GM04503 (cell line): ENCODE measurements around the gene DTX3L.

Experiments used
- DNase-seq: peaks from one replicate; pipeline ENCODE4 v3.0.0-alpha.2; 2012; ENCODE audit warnings: low read depth

DTX3L gene

DNA sequence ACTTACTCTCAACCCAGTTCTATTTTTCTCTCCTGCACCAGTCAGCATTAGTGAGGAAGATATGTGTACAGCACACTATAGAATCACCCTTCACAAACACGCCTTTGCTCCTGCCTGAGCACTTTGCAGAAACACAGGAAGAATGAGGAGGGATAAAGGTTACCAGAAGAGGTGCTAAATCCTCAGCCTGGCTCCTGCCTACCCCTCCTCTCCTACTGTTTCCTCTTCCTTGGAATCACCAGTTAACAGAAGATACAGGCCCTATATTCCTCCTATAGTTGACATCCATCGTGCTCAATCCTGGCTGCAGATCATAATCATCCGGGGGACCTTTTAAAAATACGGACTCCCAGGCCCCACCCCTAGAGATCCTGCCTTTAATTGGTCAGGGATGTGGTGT is 42.2 kb downstream of the DTX3L start:
- DNase-seq, result no peak

DNA sequence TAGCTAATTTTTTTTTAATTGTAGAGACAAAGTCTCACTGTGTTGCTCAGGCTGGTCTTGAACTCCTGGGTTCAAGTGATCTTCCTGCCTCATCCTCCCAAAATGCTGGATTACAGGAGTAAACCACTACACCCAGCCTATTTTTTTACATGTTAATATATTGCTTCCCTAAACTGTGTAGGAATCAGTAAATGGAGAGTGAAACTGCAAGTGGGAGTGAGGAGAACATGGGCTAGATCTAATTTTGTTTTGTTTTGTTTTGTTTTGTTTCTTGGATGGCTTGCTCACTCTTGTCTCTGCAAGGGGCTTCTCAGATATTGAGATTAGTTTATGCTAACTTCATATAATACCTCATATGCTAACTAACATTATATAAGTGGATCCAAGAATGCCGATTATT is 44.8 kb downstream of the DTX3L start:
- no peak for DNase-seq

DNA sequence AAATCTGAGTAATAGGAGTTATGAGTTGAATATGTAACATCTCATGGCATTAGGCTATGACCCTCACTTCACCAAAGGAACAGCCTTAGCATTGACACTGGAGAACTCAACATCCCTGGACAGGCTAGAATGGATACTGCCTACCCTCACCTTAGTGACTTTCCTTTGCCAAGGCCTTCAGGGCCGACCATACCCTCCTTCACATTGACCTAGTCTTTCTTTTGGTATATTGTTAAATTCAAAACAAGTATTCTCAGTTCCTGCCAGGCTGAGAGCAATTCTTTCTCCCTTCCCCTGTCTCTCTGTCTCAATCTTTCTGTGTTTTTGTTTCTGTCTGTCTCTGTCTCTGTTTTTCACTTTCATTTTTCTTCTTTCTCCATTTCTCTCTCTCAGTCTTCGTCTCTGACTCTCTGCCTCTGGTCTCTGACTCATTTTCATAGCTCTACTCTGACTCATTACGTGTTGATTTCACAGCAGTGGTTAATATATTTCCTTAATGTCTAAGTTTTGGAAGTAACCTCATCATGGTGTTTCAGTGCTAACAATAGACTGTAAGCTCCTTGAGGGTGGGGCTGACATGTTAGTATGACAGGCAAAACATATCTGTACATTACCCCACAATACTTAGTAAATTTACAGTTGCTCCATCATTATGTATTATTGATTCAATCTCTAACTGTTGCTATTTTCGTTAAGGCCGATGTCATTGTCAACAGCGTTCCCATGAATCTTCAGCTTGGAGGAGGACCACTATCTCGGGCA is 45.8 kb downstream of the DTX3L start:
- peak; percentile 57 for DNase-seq

DNA sequence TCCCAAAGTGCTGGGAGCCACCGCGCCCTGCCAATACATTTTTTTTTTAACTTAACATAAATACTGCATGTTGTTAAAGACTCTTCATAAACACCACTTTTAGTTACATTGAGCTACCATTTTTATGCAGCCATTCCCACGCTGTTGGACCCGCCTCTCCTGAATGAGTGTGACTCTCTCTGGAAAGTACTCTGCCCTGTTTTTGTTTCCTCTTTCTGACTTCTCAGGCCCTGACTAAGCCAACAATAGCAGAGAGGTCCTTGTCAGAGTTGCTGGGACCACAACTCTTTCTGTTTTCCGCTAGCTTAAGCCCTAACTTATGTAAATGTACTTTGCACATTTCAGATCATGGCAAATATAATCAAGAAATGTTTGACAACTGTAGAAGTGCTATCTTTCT is 48.6 kb downstream of the DTX3L start:
- no peak for DNase-seq

DNA sequence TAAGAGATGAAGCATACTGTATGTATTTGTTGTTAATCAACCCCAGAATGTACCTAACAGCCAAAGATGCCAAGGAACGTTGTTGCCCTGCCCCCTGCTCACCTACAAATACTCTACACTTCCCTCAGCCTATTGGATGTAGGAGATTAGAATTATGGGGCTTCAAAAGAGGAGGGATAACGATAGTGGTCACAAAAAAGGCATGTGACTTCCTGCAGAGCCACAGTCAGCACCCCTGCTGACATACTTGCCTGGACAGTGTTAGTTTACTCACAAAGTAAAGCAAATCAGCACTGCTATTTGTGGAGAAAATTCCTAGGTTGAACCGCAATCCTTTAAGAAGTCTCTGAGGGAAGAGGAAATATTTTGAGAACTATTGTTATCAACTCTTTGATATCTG is 51.2 kb downstream of the DTX3L start:
- DNase-seq, result no peak

DNA sequence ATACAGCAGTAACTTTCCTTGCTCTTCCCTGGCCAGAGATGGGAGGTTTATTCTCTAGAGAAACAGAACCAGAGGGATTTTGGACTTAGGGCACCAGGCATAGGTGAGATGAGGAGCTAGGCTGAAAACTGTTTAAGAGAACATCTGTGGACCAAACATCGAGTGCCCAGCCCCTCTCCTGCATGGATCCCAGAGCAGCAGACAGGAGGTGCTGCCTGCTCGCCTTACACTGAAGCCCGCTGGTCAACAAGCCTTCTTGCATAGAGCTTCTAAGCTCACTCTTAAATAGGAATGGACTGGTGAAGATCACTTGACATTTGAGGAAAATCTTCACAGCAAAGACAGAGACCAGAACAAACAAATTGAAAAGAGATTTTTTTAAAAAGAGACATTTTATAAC is 54.5 kb downstream of the DTX3L start:
- DNase-seq, result no peak

DNA sequence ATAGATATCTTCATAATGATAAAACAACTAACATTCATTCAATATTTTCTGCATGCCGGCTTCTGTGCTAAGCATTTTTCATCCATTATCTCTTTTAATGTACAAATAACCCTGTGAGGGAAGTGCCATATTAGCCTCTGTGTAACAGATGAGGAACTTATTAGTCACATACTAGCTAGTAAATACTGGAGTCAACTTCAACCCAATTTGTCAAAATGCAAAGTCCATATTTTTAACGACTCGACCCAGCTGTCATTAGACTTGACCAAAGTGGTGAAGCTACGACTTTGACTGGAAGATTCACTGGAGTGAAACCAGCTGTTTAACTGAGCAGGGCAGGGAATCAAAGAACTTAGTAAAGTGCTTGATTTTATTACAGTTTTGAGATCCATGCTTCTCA is 54.9 kb downstream of the DTX3L start:
- no peak for DNase-seq

DNA sequence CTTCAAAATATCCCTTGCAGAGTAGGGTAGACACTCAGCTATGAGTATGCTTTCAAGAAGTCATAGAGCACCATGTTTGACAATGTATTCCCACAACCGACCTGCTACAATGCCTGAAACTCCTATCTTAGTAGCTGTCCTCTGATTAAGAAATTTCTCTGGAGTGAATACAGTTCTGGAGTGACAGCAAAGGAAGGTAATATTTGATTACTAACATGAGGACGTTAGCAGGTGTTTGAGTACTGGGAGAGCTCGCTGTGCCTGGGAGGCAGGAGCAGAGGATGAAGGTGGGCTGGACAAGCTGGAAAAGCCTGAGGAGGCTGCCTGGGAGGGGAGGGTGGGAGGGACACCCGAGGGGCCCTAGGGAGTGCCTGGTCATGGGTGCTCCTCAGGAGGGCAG is 56.3 kb downstream of the DTX3L start:
- no peak for DNase-seq

DNA sequence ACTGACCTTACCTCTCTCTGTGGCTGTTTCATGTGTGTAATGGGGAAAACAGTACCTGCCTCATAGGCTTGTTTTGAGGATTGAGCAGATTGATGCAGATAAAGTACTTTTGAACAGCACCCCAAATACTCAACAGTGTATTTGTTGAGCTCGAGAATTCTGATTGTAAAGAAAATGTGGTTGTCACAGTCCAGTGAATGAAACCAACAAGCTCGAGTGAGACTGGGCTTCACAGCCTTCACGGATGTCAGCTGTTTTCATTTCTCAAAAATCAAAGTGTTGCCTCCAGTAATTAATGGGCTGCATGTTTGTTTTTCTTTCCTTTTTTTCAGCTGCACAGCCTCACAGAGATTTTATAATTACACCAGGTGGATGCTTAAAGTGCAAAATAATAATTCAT is 57.0 kb downstream of the DTX3L start:
- no peak for DNase-seq

DNA sequence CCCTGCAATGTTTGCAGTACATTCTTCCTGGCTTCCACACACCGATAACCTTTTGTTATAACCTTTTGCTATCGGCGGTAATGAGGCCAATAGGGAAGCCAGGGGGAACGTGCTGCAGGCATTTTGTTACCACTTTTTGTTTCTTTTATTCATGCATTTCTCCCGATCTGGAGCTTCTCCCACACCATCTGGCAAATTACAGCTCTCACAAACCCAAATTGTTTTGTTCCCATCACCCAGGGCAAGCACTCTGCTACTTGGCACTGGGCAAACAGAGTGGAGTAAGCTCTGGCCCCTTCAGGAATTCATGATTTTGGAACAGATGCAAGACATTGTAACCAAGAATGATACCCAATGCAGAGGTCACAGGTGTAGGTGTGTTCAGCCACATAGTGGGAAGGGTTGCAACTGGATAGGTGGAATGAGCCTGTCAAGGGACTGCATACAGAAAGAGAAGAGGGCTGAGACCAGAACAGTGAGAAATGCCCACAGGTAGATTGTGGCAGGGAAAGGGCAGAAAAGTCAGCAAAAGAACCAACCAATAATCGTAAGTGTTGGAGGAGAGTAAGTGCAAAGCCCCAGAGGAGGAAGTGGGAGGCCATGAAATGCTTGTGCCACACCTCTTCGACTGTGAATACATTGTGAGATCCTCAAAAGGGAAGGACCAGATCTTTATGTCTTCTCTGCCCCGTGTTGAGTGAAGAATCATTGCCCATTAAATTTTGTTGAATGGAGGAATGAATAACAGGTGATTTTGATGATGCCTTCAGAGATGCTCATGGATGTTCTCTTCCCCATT is 59.1 kb downstream of the DTX3L start:
- DNase-seq, result no peak
